Muscle layer of duodenum (tissue), 2 donors: Measurements from ENCODE around the gene MT3.

ENCODE experiments used
- H3K27ac ChIP-seq: one replicate; pipeline ENCODE4 v1.7.0; 2013; ENCODE audit warnings: mild to moderate bottlenecking, low read length
- H3K27me3 ChIP-seq: one replicate; pipeline ENCODE4 v1.7.0; 2013; ENCODE audit warnings: low read depth, mild to moderate bottlenecking, control low read depth, low read length
- H3K36me3 ChIP-seq, 2 donors: one replicate each; pipeline ENCODE4 v1.7.0; 2013; ENCODE audit warnings: low read length in 2 of 2, control low read depth in 1 of 2, mild to moderate bottlenecking in 1 of 2; ENCODE audit not compliant: insufficient read depth in 2 of 2, control insufficient read depth in 1 of 2
- H3K4me1 ChIP-seq, 2 donors: one replicate each; pipeline ENCODE4 v1.7.0; 2013; ENCODE audit warnings: low read length in 2 of 2, mild to moderate bottlenecking in 2 of 2, control low read depth in 1 of 2, moderate library complexity in 1 of 2; ENCODE audit not compliant: insufficient read depth in 2 of 2, control insufficient read depth in 1 of 2
- H3K4me3 ChIP-seq, 2 donors: one replicate each; pipeline ENCODE4 v1.7.0; 2013; ENCODE audit warnings: low read length in 2 of 2, low read depth in 1 of 2, mild to moderate bottlenecking in 1 of 2
- H3K9me3 ChIP-seq, 2 donors: one replicate each; pipeline ENCODE4 v1.7.0; 2013; ENCODE audit warnings: low read length in 2 of 2, control low read depth in 1 of 2, mild to moderate bottlenecking in 1 of 2; ENCODE audit not compliant: control insufficient read depth in 1 of 2
- donor health status: healthy.

The MT3 gene

DNA sequence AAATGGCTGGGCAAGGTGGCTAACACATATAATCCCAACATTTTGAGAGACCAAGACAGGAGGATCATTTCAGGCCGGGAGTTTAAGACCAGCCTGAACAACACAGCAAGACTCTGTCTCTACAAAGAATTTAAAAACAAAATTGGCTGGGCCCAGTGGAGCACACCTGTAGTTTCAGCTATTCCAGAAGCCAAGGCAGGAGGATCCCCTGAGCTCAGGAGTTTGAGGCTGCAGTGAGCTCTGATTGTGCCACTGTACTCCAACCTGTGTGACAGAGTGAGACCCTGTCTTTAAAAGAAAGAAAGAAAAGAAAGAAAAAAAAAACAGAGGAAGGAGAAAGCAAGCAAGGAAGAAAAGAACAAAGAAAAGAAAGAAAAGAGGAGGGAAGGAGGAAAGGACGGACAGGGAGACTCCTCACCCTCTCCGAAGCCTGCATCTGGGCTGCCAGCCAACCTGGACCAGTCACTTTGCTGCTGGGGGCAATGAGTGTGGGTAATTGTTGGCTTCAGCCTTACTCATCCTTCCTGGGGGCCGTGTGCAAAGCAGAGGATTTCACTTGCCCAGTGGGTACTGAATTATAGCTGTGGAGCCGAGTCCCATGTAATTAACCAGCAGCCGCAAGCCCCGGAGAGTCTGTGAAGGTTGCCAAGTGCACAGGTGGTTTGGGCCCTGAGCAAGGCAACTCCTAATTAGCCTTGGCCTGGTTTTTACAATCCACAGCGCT is 31.1 kb upstream of the MT3 start:
- Histone ChIP-seq H3K27ac (no peak overlapping the region), H3K36me3 (no peaks in the 10 kb centered on the region), H3K4me3 (no peak overlapping the region), H3K4me1 (no peaks in the 10 kb centered on the region), H3K9me3 (no peaks in the 10 kb centered on the region), H3K27me3 (no peaks in the 10 kb centered on the region)

- no peaks in the 10 kb centered on the region for H3K4me1 ChIP-seq
- no peaks in the 10 kb centered on the region for H3K9me3 ChIP-seq
Observed at GRCh38 chr16:56559109-56559508, 30.2 kb upstream of the MT3 start.

GRCh38 chr16:56560447-56560846 is 28.9 kb upstream of the MT3 start:
- H3K36me3 ChIP-seq: no peaks in the 10 kb centered on the region
- H3K27me3 ChIP-seq: no peaks in the 10 kb centered on the region
- H3K9me3 ChIP-seq: no peaks in the 10 kb centered on the region
- H3K4me1 ChIP-seq: no peaks in the 10 kb centered on the region
- no peak overlapping the region for H3K27ac ChIP-seq
- no peak overlapping the region for H3K4me3 ChIP-seq

More at GRCh38 chr16:56559109-56559508, 30.2 kb upstream of the MT3 start:
- H3K4me3 ChIP-seq: no peak overlapping the region
- H3K27ac ChIP-seq: no peak overlapping the region
- H3K36me3 ChIP-seq: no peaks in the 10 kb centered on the region
- H3K27me3 ChIP-seq: no peaks in the 10 kb centered on the region

DNA sequence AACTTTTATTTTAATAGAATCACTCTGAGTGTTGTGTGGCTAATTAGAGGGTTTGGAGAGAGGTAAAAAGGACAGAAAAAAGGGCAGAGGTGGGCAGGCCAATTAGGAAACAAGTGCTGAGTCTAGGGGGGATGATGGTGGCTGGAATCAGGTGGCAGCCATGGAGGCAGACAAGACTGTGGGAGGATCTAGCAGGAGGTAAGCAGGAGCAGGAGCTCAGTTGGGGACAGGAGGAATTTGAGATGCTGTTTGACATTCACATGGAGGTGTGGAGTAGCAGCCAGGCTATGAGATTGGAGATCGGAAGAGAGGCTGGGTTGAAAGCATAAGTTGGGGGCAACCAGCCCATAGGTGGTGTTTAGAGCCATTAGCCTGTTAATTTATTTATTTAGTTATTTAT is 28.2 kb upstream of the MT3 start:
- Histone ChIP-seq H3K4me3 (no peak overlapping the region), H3K9me3 (no peaks in the 10 kb centered on the region), H3K4me1 (no peaks in the 10 kb centered on the region)

GRCh38 chr16:56564793-56565477 is 24.4 kb upstream of the MT3 start, which contains the start of gene MT4:
MT4 (plus strand) TSS chr16:56565073; CDS start chr16:56565129, 56 bp downstream.
- Histone ChIP-seq H3K27me3 (no peaks in the 10 kb centered on the region), H3K36me3 (no peaks in the 10 kb centered on the region), H3K4me1 (no peaks in the 10 kb centered on the region), H3K9me3 (no peaks in the 10 kb centered on the region), H3K4me3 (no peak within 1 kb of the TSS), H3K27ac (no peak within 1 kb of the TSS)

More for the DNA sequence above, 28.2 kb upstream of the MT3 start:
- H3K36me3 ChIP-seq: no peaks in the 10 kb centered on the region
- H3K27me3 ChIP-seq: no peaks in the 10 kb centered on the region
- H3K27ac ChIP-seq: no peak overlapping the region

DNA sequence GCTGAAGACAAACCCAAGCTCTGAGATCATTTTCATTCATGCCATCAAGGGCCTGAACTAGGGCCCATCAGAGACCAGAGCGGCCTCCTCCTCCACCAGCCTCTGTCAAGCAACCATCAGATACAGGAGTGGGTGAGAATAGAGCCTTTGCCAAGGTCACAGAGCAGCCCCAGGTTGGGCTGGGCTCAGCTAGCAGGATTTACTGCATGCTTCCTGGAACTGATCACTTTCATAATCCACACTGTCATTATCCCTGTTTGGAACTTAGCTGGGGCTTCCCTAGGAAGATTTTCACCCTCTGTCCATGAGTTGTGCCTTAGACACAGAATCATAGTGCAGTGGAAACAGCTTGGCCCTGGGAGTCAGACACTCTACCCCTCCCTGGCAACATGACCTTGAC is 19.4 kb upstream of the MT3 start:
- H3K4me1 ChIP-seq: no peaks in the 10 kb centered on the region
- H3K9me3 ChIP-seq: peaks cover 0 to 5% of the 10 kb centered on the region in 2 donors
- no peaks in the 10 kb centered on the region for H3K36me3 ChIP-seq
- H3K27me3 ChIP-seq: no peaks in the 10 kb centered on the region
- no peak overlapping the region for H3K4me3 ChIP-seq
- no peak overlapping the region for H3K27ac ChIP-seq

DNA sequence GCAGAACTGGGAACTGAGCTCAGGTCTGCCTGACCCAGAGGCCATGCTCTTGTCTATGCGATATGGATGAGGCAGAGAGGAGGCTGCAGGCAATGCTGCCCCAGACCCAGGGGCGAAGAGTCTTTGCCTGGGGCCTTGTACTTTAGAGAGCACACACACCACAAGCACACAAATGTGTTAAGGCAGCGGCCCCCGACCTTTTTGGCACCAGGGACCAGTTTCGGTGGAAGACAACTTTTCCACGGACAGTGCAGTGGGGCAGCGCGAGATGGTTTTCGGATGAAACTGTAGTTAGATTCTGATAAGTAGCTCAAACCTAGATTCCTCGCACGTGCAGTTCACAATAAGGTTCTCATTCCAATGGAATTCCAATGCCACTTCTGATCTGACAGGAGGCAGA is 17.8 kb upstream of the MT3 start:
- Histone ChIP-seq H3K36me3 (no peaks in the 10 kb centered on the region), H3K4me1 (no peaks in the 10 kb centered on the region), H3K9me3 (peaks cover 0 to 5% of the 10 kb centered on the region in 2 donors), H3K4me3 (no peak overlapping the region), H3K27ac (no peak overlapping the region), H3K27me3 (no peaks in the 10 kb centered on the region)

DNA sequence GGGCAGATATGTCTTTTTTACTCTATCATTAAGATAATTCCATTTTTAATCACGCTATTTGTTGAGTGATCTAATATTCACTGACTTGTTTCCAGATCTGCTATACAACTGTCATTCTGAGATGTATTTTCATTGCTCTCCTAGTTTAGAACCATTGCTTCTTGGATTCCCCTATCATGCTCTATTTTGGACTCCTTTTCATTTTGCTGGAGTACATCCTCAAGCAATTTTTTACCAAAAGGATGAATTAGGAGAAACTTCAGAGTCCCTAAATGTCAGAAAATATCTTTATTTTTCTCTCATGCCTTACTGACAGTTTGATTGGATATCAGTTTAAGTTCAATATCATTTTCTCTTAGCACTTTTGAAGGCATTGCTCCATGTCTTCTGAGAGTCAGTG is 14.7 kb upstream of the MT3 start:
- H3K36me3 ChIP-seq: no peaks in the 10 kb centered on the region
- H3K27ac ChIP-seq: no peak overlapping the region
- no peak overlapping the region for H3K4me3 ChIP-seq
- H3K27me3 ChIP-seq: no peaks in the 10 kb centered on the region
- H3K4me1 ChIP-seq: no peaks in the 10 kb centered on the region
- peaks cover 0 to 5% of the 10 kb centered on the region in 2 donors for H3K9me3 ChIP-seq

DNA sequence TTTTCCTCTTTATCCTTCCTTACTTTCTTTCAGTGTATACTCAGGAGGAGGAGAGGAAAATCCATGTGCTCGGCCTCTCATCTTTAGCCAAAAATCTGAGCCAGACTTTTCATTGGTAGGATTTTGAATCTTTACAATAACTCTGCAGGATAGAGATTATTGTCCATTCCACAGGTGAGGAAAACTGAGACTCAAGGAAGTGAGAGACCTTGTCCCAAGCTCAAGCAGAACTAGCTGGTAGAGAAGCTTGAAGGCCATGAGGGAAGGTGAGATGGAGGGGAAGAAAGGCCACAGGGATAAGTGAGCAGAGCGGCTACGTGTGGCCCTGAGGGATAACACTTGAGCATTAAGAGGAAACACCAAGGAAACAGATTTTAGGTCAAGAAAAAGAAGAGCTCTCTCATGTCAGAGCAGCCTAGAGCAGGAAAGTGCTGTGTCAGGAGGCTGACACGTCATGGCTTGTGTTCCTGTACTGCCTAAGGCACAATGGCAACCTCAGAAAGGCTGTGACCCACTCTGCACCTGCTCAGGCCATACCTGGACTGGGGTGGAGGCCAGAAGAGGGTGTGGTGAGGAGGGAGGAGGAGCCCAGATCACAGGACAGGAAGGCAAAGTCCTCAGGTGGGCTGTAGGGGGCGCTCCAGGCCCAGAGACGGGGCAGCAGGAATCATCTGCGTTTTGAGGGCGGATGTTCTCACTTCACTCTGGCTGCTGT is 12.6 kb upstream of the MT3 start:
- Histone ChIP-seq H3K36me3 (no peaks in the 10 kb centered on the region), H3K9me3 (peaks cover 0 to 5% of the 10 kb centered on the region in 2 donors), H3K27me3 (no peaks in the 10 kb centered on the region), H3K4me3 (no peak overlapping the region), H3K27ac (no peak overlapping the region), H3K4me1 (no peaks in the 10 kb centered on the region)

GRCh38 chr16:56577300-56577625 is 12.1 kb upstream of the MT3 start:
- Histone ChIP-seq H3K9me3 (peaks cover 0 to 5% of the 10 kb centered on the region in 2 donors), H3K27me3 (no peaks in the 10 kb centered on the region), H3K4me1 (no peaks in the 10 kb centered on the region), H3K36me3 (no peaks in the 10 kb centered on the region), H3K27ac (no peak overlapping the region), H3K4me3 (no peak overlapping the region)

GRCh38 chr16:56580391-56581048 is 8.8 kb upstream of the MT3 start:
- Histone ChIP-seq H3K27me3 (no peaks in the 10 kb centered on the region), H3K27ac (no peak overlapping the region)

More at GRCh38 chr16:56580391-56581048, 8.8 kb upstream of the MT3 start:
- Histone ChIP-seq H3K4me1 (no peaks in the 10 kb centered on the region), H3K4me3 (no peak overlapping the region), H3K36me3 (no peaks in the 10 kb centered on the region), H3K9me3 (no peaks in the 10 kb centered on the region)
